ENCODE data around the gene RALGDS. TPM values are rescaled to one million over a fixed set of nuclear protein-coding genes. Genes with fewer than 3 reads are reported as not detected.

RALGDS gene
- total RNA-seq, 1 donor from 2014 or later, result 94.4 TPM

DNA sequence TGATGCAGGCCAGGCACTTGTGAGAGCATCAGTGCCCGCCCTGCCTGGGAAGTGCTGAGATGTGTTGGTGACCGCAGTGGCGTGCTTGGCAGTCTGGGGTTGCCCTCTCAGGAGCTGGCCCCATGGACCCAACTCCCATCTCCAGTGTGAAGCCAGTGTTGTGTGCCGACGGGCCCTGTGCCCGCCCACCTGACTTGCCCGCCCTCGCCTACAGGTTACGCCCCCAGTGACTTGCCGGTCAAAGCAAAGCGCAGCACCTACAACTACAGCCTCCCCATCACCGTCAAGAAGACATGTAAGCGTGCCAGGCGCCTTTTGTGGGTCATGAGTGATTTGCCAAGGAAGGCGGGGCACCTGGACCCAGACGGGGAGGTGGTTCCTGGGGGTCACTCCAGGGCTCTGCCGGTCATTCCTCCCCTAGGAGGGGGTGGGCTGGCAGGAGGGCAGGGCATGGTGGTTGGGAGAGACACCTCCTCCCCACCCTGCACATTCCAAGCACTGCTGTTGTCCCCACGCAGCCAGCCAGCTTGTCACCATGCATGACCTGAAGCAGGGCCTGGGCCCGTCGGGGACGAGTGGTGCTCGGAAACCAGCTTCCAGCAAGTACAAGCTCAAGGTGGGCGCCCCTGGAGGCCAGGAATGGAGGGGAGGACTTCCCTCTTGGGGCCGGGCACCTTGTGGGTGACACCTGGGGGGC is 66.7 kb downstream of the RALGDS start:
- peaks cover 31% of the 10 kb centered on the region for H3K4me1 Mint-ChIP-seq (ENCODE audit: low read depth)
- no peak for DNase-seq (ENCODE audit: low spot score)
- H3K27me3 Mint-ChIP-seq (ENCODE audit: insufficient read depth), result no peaks in the 10 kb centered on the region
- intact Hi-C loops (cut with micrococcal nuclease), result no loop called here
- H3K36me3 Mint-ChIP-seq (ENCODE audit: low read depth), result peaks cover 42% of the 10 kb centered on the region
- H3K9me3 Mint-ChIP-seq, result no peaks in the 10 kb centered on the region
- H3K27ac Mint-ChIP-seq, result no peak overlapping the region
- H3K4me3 Mint-ChIP-seq, result no peak overlapping the region

DNA sequence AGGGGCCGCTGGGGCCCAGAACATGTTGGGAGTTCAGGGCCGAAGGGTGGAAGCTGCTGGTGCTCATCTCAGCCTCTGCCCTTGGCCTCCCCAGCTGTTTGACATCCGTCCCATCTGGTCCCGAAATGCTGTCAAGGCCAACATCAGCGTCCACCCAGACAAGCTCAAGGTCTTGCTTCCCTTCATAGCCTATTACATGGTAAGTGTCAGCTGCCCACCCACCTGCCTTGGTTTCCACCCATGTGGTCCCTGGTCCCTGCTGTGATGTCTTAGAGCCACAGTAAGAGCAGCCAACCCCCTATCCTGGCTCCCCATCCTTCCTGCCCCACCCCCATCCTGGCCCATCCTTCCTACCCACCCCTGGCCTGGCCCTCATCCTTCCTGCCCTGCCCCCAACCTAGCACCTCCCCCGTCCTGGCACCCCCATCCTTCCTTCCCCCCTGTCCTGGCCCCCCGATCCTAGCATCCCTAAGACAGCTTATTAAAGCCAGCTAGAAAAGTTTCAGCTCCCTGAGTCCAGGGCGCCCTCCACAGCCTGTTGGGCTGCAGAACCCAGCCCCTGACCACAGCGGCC is 69.0 kb downstream of the RALGDS start:
- DNase-seq (ENCODE audit: low spot score), result no peak
- Mint-ChIP-seq H3K27me3 (ENCODE audit: insufficient read depth) (no peaks in the 10 kb centered on the region), H3K27ac (no peak overlapping the region), H3K4me3 (no peak overlapping the region), H3K4me1 (ENCODE audit: low read depth) (peaks cover 9% of the 10 kb centered on the region), H3K9me3 (no peaks in the 10 kb centered on the region), H3K36me3 (ENCODE audit: low read depth) (peaks cover 28% of the 10 kb centered on the region)
- intact Hi-C loops (cut with micrococcal nuclease), result no loop called here

DNA sequence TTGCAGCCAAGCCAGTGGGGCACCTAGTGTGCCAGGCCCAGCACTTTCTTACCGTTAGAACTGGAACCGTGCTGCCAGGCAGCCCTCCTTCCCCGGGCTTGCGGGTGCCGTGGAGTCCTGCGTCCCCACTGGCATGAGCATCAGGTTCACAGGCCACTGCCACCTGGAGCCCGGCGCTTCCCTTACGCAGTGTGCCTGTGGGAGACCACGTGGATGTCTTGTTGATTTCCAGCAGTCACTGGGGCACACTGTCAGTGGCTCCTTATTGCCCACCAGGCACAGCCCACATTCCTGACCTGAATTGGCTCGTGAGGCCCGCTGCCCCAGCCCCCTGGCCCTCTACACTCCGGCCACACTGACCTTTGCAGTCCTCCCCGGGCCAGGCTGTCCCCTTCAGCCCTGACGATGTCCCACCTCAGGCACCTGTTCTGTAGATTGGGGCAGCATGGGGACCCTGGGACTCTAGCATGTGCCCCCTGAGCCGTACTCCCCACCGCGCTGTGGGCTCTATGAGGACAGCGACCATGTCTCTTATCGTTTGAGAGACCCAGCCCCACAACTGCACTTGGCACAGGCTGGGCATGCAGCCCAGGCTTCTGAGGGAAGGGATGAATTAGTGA is 69.6 kb downstream of the RALGDS start:
- Mint-ChIP-seq H3K4me1 (ENCODE audit: low read depth) (peaks cover 5% of the 10 kb centered on the region), H3K4me3 (no peak overlapping the region), H3K9me3 (no peaks in the 10 kb centered on the region), H3K27me3 (ENCODE audit: insufficient read depth) (no peaks in the 10 kb centered on the region), H3K27ac (no peak overlapping the region), H3K36me3 (ENCODE audit: low read depth) (peaks cover 26% of the 10 kb centered on the region)
- intact Hi-C loops (cut with micrococcal nuclease), result no loop called here
- DNase-seq (ENCODE audit: low spot score), result no peak

DNA sequence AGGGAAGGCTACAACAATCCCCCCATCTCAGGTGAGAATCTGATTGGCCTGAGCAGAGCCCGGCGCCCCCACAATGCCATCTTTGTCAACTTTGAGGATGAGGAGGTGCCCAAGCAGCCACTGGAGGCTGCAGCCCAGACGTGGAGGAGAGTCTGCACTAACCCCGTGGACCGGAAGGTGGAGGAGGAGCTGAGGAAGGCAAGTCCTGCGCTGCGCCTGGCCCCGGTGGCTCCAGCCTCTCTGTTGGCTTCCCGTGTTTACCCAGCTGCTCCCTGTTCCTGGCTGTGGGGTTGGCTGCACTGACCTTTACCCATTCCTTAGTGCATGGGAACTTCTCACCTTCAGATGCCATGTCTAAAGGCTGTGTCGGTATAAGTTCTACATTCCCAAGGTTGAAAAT is 70.3 kb downstream of the RALGDS start:
- DNase-seq (ENCODE audit: low spot score), result no peak
- no peak overlapping the region for H3K27ac Mint-ChIP-seq
- H3K36me3 Mint-ChIP-seq (ENCODE audit: low read depth), result peaks cover 26% of the 10 kb centered on the region
- H3K27me3 Mint-ChIP-seq (ENCODE audit: insufficient read depth), result no peaks in the 10 kb centered on the region
- H3K4me1 Mint-ChIP-seq (ENCODE audit: low read depth), result no peaks in the 10 kb centered on the region
- no peak overlapping the region for H3K4me3 Mint-ChIP-seq
- no peaks in the 10 kb centered on the region for H3K9me3 Mint-ChIP-seq
- intact Hi-C loops (cut with micrococcal nuclease), result no loop called here

DNA sequence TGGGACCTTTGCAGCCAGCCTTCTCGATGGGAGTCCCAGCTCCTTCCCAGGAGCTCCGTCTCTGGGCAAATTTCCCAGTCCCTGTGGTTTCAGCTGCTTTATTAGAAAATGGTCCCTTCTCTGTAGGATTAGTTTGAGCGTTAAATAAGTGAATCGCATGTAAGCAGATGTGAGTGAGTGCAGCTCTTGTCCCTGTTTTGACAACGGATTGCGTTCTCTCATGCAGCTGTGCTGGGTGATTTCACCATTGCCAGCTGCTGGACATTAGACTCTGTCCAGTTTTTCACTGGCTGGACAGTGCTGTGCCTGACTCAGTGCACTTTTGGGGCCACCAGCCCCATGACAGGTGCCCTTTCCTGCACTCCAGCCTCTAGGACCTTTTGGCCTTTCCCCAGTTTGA is 70.9 kb downstream of the RALGDS start:
- Mint-ChIP-seq H3K9me3 (no peaks in the 10 kb centered on the region), H3K27me3 (ENCODE audit: insufficient read depth) (no peaks in the 10 kb centered on the region), H3K27ac (no peak overlapping the region), H3K4me1 (ENCODE audit: low read depth) (no peaks in the 10 kb centered on the region), H3K36me3 (ENCODE audit: low read depth) (peaks cover 28% of the 10 kb centered on the region), H3K4me3 (no peak overlapping the region)
- DNase-seq (ENCODE audit: low spot score), result no peak
- intact Hi-C loops (cut with micrococcal nuclease), result no loop called here

DNA sequence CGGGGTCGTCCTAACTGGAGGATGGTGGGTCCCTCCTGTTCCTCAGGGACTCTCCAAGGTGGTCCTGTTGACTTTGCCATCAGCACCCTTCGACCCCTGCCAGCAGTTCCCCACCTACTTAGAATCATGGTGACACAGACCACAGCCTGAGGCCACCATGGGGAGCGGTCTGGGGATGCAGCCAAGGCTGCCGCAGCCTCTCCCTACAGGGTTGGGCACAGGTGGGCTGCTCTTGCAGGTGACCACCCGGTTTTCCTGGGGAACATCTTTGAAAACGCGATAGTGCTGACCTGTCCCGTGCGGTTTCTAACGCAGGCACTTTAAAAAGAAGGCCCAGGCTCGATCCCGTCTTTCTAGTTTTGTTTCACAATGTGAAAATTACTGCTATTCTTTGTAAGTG is 72.0 kb downstream of the RALGDS start:
- Mint-ChIP-seq H3K36me3 (ENCODE audit: low read depth) (peaks cover 32% of the 10 kb centered on the region), H3K4me1 (ENCODE audit: low read depth) (peaks cover 6% of the 10 kb centered on the region), H3K27me3 (ENCODE audit: insufficient read depth) (no peaks in the 10 kb centered on the region), H3K27ac (no peak overlapping the region), H3K9me3 (no peaks in the 10 kb centered on the region), H3K4me3 (no peak overlapping the region)
- no peak for DNase-seq (ENCODE audit: low spot score)
- intact Hi-C loops (cut with micrococcal nuclease), result loop anchor here (10.0 kb wide), 1 partner anchor 56 kb away; no protein-coding TSS in a partner anchor

DNA sequence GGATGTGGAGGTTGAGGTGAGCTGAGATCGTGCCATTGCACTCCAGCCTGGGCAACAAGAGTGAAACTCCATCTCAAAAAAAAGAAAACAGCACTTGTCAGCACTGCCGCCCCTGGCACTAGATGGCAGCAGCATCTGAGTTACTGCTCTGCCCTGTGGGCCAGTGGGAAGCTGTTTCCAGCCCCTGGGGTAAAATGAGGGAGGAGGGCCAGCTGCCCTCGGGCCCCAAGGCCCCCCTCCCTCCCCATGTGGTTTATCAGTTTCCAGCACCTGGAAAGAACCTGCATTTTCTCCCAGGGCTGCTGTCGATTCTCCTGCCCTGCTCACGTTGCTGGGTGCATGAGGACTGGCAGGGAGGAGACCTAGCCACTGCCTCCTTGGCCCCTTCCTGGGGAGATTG is 72.4 kb downstream of the RALGDS start:
- Mint-ChIP-seq H3K36me3 (ENCODE audit: low read depth) (peaks cover 27% of the 10 kb centered on the region), H3K9me3 (no peaks in the 10 kb centered on the region), H3K4me3 (no peak overlapping the region), H3K27me3 (ENCODE audit: insufficient read depth) (no peaks in the 10 kb centered on the region), H3K4me1 (ENCODE audit: low read depth) (peaks cover 6% of the 10 kb centered on the region), H3K27ac (no peak overlapping the region)
- intact Hi-C loops (cut with micrococcal nuclease), result loop anchor here (1.0 to 10.0 kb wide), 2 partner anchors 56 to 99 kb away; no protein-coding TSS in a partner anchor
- DNase-seq (ENCODE audit: low spot score), result peak; percentile 30

Other genes with a start within 250 kb of the RALGDS start
- gene AK8, start 243.0 kb downstream of the RALGDS start, total RNA-seq, result not detected in 2 replicates
- 0.88 and 0.91 TPM in 2 replicates for gene SPACA9, start 242.3 kb downstream of the RALGDS start, total RNA-seq
- 30.2 and 34.8 TPM in 2 replicates for gene TSC1, start 176.6 kb downstream of the RALGDS start, total RNA-seq
- not detected in 2 replicates for gene GFI1B, start 142.5 kb downstream of the RALGDS start, total RNA-seq
- gene GTF3C5, start 90.2 kb downstream of the RALGDS start, total RNA-seq, result 87.8 and 89.0 TPM in 2 replicates
- 1.8 and 2.0 TPM in 2 replicates for gene CEL, start 59.3 kb downstream of the RALGDS start, total RNA-seq
- gene GBGT1, start 42.7 kb upstream of the RALGDS start, total RNA-seq, result 8.6 and 9.4 TPM in 2 replicates
- gene OBP2B, start 88.0 kb upstream of the RALGDS start, total RNA-seq, result not detected in 2 replicates
- 0.34 and 0.60 TPM in 2 replicates for gene ABO, start 154.0 kb upstream of the RALGDS start, total RNA-seq
- 29.0 and 29.8 TPM in 2 replicates for gene SURF6, start 214.9 kb upstream of the RALGDS start, total RNA-seq
- 37.9 and 40.5 TPM in 2 replicates for gene MED22, start 226.9 kb upstream of the RALGDS start, total RNA-seq
- 2,401 and 2,463 TPM in 2 replicates for gene RPL7A, start 227.0 kb upstream of the RALGDS start, total RNA-seq
- gene SURF1, start 235.2 kb upstream of the RALGDS start, total RNA-seq, result 36.3 and 37.7 TPM in 2 replicates
- 28.6 and 30.9 TPM in 2 replicates for gene SURF2, start 235.3 kb upstream of the RALGDS start, total RNA-seq

Measured in activated T-helper 1 cell treated with anti-CD3 and anti-CD28 coated beads, Interleukin-12 subunit alpha, Interleukin-12 subunit beta, Interleukin-2, Interleukin-4 antibody, amounts not matched to agents 30 ng/mL and 10 ng/mL and 1 ng/mL, durations not matched to agents 14 hours and 24 hours and 36 hours (primary cell).